Osteoblast (primary cell): ENCODE measurements around the gene SCARF1. TPM values are rescaled to one million over a fixed set of nuclear protein-coding genes. Genes with fewer than 3 reads are reported as not detected.

Experiments
- DNase-seq: peaks from one replicate; pipeline ENCODE4 v3.0.0; 2011; ENCODE audit warnings: low spot score, mixed read lengths; ENCODE audit not compliant: insufficient read length; ENCODE audit errors: missing footprints
- H2AFZ ChIP-seq: 2 replicates; pipeline ENCODE4 v1.6.0; 2011; ENCODE audit warnings: mild to moderate bottlenecking, low read length
- H3K27ac ChIP-seq: 2 replicates; pipeline ENCODE4 v1.5.1; 2011; ENCODE audit warnings: mild to moderate bottlenecking, low read depth, low read length, moderate library complexity
- H3K27me3 ChIP-seq: 2 replicates; pipeline ENCODE4 v1.6.0; 2012; ENCODE audit warnings: mild to moderate bottlenecking, control low read depth, inconsistent platforms, low read length, moderate library complexity; ENCODE audit not compliant: insufficient read depth
- H3K36me3 ChIP-seq: 2 replicates; pipeline ENCODE4 v1.5.1; 2011; ENCODE audit warnings: mild to moderate bottlenecking, low read length, control low read depth, moderate library complexity; ENCODE audit not compliant: insufficient read depth
- H3K4me1 ChIP-seq: 2 replicates; pipeline ENCODE4 v1.5.1; 2011; ENCODE audit warnings: mild to moderate bottlenecking, low read length, control low read depth, moderate library complexity; ENCODE audit not compliant: insufficient read depth
- H3K4me2 ChIP-seq: 2 replicates; pipeline ENCODE4 v1.6.0; 2011; ENCODE audit warnings: mild to moderate bottlenecking, low read length; ENCODE audit not compliant: insufficient read depth
- H3K4me3 ChIP-seq: fragments of 200-600 bp; sonication (generic); 3 replicates; pipeline ENCODE4 v1.5.1; 2012; ENCODE audit warnings: mild to moderate bottlenecking, low read length, inconsistent platforms; ENCODE audit not compliant: insufficient read depth
- H3K79me2 ChIP-seq: 2 replicates; pipeline ENCODE4 v1.6.0; 2012; ENCODE audit warnings: mild to moderate bottlenecking, low read length, control low read depth, inconsistent platforms; ENCODE audit not compliant: insufficient read depth
- H3K9me3 ChIP-seq: 2 replicates; pipeline ENCODE4 v1.5.1; 2011; ENCODE audit warnings: low read depth, low read length, control low read depth
- H4K20me1 ChIP-seq: 2 replicates; pipeline ENCODE4 v1.6.0; 2012; ENCODE audit warnings: mild to moderate bottlenecking, low read length, control low read depth; ENCODE audit not compliant: insufficient read depth
- total RNA-seq: library from RNA; depleted of rRNA; stranded (reverse); fragments of >200 nt; gene quantifications from 2 replicates; pipeline ENCODE4 v1.2.3, GENCODE V29; 2012
- TF ChIP-seq, protein P1 (sequence below): IDR thresholded peaks from 2 replicates; pipeline ENCODE4 v1.5.1; 2011; ENCODE audit warnings: mild to moderate bottlenecking, low read depth, low read length, moderate library complexity; ENCODE audit errors: extremely low read depth

SCARF1 gene
- total RNA-seq, 1 donor, result 1.4 TPM

DNA sequence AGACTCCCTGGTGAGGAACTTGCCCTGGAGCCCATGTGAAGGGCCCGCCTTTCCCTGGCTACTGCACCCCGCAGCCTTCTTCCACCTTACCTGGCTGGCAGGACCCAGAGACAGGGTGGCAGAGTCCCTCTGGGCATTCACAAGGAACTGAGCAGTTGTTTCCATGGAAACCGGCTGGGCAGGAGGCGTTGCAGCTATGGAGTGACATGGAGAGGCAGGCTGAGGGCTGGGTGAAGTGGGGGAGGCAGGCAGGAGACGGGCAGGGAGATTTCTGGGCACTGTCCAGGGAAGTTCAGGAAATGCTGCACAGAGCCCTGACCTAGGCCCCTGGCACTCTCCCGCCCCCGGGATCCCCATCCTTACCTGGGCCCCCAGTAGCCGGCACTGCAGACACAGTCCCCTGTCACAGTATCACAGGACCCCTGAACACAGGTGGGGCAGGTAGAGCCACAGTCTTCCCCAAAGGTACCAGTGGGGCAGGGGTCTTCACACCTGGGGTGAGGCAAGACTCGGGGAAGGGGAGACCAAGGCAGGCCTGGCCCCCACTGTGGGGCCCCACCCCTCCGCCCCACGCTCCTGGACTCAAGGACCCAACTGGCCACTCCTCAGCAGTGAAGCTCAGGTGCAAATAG is 5.9 kb downstream of the SCARF1 start:
- Histone ChIP-seq H3K27me3 (no peaks in the 10 kb centered on the region), H2AFZ (no peak overlapping the region), H3K9me3 (no peaks in the 10 kb centered on the region), H3K4me2 (no peak overlapping the region), H3K4me1 (peaks cover 8% of the 10 kb centered on the region), H3K4me3 (no peak overlapping the region), H4K20me1 (no peaks in the 10 kb centered on the region), H3K79me2 (no peaks in the 10 kb centered on the region), H3K27ac (no peak overlapping the region), H3K36me3 (no peaks in the 10 kb centered on the region)
- peak; percentile 69 for DNase-seq
- TF ChIP-seq, protein P1, sequence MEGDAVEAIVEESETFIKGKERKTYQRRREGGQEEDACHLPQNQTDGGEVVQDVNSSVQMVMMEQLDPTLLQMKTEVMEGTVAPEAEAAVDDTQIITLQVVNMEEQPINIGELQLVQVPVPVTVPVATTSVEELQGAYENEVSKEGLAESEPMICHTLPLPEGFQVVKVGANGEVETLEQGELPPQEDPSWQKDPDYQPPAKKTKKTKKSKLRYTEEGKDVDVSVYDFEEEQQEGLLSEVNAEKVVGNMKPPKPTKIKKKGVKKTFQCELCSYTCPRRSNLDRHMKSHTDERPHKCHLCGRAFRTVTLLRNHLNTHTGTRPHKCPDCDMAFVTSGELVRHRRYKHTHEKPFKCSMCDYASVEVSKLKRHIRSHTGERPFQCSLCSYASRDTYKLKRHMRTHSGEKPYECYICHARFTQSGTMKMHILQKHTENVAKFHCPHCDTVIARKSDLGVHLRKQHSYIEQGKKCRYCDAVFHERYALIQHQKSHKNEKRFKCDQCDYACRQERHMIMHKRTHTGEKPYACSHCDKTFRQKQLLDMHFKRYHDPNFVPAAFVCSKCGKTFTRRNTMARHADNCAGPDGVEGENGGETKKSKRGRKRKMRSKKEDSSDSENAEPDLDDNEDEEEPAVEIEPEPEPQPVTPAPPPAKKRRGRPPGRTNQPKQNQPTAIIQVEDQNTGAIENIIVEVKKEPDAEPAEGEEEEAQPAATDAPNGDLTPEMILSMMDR, result no peak

DNA sequence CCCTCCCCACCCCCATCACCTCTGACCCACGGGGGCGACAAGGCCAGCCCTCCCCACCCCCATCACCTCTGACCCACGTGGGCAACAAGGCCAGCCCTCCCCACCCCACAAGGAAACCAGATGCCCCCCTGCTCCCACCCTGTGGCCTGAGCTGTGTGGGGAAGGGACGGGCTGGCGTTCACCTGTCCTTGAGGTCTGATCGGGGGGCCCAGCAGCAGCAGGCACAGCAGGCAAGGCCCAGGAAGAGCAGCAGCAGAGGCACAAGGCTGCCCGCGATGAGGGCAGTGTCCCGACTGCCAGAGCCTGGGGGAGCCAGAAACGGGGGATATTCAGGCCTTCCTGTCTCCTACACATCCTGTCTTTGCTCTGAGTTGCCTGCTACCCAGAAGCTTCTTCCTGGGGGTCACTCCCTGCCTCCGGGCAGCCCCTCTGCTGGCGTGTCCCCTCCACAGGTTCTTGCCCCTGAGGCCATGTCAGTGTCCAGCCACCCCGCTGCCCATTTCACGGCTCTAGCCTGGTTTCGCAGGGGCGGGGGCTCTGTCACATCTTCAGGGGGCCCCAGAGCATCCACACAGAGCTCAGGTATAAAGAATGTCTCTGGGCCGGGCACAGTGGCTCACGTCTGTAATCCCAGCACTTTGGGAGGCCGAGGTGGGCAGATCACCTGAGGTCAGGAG is 6.8 kb downstream of the SCARF1 start:
- no peaks in the 10 kb centered on the region for H3K27me3 ChIP-seq
- H3K27ac ChIP-seq, result no peak overlapping the region
- H4K20me1 ChIP-seq, result no peaks in the 10 kb centered on the region
- no peaks in the 10 kb centered on the region for H3K79me2 ChIP-seq
- H3K4me1 ChIP-seq, result peaks cover under 1% of the 10 kb centered on the region
- TF ChIP-seq, protein P1, result no peak
- H3K9me3 ChIP-seq, result no peaks in the 10 kb centered on the region
- peak; percentile 37 for DNase-seq
- H3K4me2 ChIP-seq, result no peak overlapping the region
- H3K4me3 ChIP-seq, result no peak overlapping the region
- no peaks in the 10 kb centered on the region for H3K36me3 ChIP-seq
- no peak overlapping the region for H2AFZ ChIP-seq

- H3K27me3 ChIP-seq, result no peaks in the 10 kb centered on the region
- H3K79me2 ChIP-seq, result no peaks in the 10 kb centered on the region
- TF ChIP-seq, protein P1, result no peak
These were observed 7.4 kb downstream of the SCARF1 start for GRCh38 chr17:1638171-1638590.

GRCh38 chr17:1636732-1637285 is 8.7 kb downstream of the SCARF1 start:
- Histone ChIP-seq H3K27ac (no peak overlapping the region), H4K20me1 (no peaks in the 10 kb centered on the region), H3K4me3 (no peak overlapping the region), H3K9me3 (no peaks in the 10 kb centered on the region), H2AFZ (no peak overlapping the region), H3K79me2 (no peaks in the 10 kb centered on the region), H3K4me2 (no peak overlapping the region), H3K36me3 (no peaks in the 10 kb centered on the region), H3K4me1 (no peaks in the 10 kb centered on the region), H3K27me3 (no peaks in the 10 kb centered on the region)
- TF ChIP-seq, protein P1, result no peak
- peak; percentile 51 for DNase-seq

More at GRCh38 chr17:1638171-1638590, 7.4 kb downstream of the SCARF1 start:
- no peak overlapping the region for H2AFZ ChIP-seq
- no peaks in the 10 kb centered on the region for H3K9me3 ChIP-seq
- H3K4me3 ChIP-seq, result no peak overlapping the region
- H4K20me1 ChIP-seq, result no peaks in the 10 kb centered on the region
- no peak overlapping the region for H3K4me2 ChIP-seq
- no peaks in the 10 kb centered on the region for H3K4me1 ChIP-seq
- no peak overlapping the region for H3K27ac ChIP-seq
- peak; percentile 2 for DNase-seq
- H3K36me3 ChIP-seq, result no peaks in the 10 kb centered on the region
